ENCODE measurements around the gene ETS2.

Gene ETS2

DNA sequence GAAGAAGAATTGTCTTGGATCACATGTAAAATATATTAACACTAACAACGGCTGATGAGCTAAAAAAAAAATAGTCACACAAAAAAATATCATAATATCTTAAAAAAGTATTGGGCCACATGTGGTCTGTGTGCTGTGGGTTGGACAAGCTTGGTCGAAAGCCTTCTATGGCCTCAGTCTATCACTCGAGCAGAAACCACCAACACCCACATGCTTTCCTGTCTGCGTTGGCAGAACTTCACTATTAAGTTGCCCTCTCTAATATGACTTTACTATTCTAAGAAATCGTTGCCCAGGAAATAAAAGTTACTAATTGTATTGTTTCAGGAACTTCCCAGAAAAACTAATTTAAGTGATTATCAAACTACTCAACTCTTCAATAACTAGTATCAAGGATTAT is 28.2 kb upstream of the ETS2 start:
- DNase-seq (ENCODE audit: low read depth), result no peak

DNA sequence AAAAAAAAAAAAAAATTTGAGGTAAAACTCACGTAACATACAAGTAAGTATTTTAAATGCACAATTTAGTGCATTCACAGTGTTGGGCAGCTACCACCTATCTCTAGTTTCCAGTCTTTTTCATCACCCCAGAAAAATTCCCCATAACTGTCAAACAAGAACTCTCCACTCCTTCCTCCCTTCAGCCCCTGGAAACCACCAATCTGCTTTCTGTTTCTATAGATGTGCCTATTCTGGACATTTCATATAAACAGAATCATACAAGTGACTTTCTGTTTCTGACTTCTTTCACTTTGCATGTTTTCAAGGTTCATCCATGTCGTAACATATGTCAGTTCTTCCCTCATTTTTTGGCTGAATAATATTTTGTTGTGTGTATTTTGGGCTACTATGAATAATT is 24.9 kb upstream of the ETS2 start:
- DNase-seq (ENCODE audit: low read depth), result no peak

GRCh38 chr21:38784458-38785266 is 21.1 kb upstream of the ETS2 start:
- DNase-seq (ENCODE audit: low read depth), result no peak

DNA sequence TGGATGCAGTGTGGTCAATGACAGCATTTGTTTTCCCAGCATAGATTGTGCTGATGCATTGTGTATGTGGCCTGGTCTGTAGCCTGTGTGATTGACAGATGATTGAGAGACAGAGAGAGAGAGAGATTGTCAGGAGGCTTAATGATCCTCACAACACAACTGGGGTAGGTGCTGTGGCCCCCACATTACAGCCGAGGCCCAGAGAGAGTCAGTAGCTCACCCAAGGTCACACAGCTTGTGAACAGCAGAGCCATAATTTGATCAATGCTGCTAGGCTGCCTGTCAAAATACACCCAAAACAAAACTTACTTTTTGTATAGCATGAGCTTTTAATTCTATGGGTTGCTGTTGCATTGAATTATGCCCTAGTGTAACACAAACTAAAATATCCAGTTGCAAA is 20.2 kb upstream of the ETS2 start:
- DNase-seq (ENCODE audit: low read depth), result no peak

DNA sequence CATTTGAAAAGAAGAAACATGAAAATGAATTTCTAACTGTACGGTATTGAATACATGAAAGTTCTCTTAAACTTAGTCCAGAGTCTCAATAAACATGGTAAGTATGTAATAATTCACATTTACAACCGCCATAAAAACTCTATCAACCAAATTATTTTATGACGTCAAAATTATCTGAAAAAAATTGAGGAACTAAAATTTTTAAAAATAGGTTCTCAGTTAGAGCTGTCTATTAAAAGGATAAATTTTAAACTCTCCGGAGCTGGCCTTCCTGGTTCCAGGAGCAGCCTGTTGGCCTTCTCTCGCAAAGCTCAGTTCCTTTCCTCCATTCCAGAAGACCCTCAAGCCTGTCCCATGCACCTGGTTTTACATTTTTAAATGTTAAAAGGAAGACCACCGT is 18.7 kb upstream of the ETS2 start:
- no peak for DNase-seq (ENCODE audit: low read depth)

DNA sequence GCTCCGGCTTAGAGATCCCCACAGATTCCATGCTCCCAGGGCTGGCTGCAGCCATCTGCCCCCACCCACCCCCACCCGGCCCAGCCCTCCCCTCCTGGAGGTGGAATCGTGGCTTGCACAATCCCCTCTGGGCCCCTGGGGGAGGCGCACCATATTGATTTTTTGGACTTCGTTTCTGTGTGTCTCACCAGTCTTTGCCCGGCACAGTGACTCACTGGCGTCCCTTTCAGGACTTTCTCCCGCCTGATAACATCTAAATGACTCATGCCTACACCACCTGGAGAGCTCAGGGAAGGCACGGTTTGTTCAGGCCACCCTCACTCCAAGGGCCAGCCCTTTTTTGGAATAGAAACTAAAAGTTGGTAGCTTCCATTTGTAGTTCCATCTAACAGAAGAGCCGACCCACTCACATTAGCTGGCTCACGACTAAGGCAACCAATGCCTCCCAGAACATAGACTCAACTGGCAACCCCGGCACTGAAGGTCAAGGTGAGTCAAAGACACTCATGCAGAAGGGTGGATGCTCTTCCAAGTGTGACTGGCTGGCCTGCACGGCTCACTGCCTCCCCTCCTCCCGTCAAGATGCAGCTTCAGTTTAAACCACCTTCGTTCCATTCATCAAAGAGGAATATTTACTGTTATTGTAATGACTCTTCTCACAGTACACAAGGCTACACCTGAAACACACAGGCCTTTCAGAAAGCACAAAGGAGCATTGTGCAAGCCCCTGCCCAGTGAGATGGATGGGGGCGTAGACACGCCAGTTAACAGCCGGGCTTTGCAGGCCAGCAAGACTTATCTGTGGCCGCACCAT is 18.1 kb upstream of the ETS2 start:
- DNase-seq (ENCODE audit: low read depth), result no peak

GRCh38 chr21:38788275-38788905 is 17.3 kb upstream of the ETS2 start:
- DNase-seq (ENCODE audit: low read depth), result no peak

DNA sequence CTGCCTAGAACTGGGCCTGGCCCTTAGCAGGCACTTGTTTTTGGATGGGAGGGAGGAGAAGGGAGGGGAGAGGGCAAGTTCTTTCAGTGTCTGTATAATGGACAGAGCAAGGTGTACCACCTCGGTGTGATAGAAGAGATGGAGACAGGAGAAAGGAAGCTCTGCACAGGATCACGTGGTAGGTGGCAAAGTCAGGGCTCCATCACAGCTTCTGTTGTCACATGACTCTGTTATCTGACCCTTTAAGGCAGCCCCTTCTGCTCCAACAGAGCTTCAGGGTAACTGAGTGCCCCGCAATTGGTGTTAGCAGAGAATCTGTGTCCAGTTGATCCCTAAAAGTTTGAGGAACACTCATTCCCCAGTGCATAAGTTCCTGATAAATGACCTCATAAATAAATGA is 16.5 kb upstream of the ETS2 start:
- DNase-seq (ENCODE audit: low read depth), result no peak

- DNase-seq (ENCODE audit: low read depth), result no peak
Observed at GRCh38 chr21:38790059-38790458, 15.7 kb upstream of the ETS2 start.

DNA sequence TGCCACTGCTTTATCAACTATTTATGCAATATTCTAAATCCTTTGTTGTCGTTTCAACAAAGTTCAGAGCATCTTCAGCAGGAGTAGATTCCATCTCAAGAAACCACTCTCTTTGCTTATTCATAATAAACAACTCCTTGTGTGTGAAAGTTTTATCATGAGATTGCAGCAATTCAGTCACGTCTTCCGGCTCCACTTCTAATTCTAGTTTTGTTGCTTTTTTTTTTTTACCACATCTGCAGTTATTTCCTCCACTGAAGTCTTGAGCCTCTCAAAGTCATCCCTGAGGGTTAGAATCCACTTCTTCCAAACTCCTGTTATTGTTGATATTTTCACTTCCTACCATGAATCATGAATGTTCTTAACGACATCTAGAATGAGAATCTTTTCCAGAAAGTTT is 14.8 kb upstream of the ETS2 start:
- no peak for DNase-seq (ENCODE audit: low read depth)

DNA sequence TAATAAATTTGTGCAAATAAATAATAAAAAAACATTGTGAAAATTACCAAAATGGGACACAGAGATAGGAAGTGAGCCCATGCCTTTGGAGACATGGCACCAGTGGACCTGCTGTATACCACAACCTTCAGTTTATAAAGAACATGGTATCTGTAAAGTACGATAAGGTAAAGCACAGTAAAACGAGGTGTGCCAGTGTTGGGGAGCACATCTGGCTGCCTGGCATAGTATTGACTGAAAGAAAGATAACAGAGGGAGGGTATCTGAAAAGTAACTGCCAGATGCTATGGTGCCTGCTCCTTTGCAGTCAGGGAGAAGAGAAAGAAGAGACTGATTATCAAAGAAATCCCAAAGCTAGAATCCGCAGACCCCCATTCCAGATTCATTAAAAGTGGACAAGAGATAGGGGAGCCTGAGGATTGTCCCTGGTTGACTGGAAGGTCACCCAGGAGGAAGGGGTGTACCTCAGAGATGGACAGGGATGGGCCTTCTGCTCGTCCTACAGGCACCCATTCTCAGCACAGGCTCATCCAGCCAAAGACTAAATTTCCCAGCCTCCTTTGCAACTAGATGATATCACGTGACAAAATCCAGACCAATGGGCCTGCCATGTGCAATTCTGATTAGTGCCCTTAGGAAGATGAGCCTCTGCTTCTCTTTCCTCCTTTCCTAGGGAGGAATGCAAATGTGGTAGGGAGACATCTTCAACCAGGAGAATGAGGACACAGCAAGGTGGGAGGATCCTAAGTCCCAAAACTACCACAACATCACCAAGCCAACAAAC is 12.9 kb upstream of the ETS2 start:
- no peak for DNase-seq (ENCODE audit: low read depth)

- DNase-seq (ENCODE audit: low read depth), result no peak
Observed at GRCh38 chr21:38793926-38794713, 11.6 kb upstream of the ETS2 start.

DNA sequence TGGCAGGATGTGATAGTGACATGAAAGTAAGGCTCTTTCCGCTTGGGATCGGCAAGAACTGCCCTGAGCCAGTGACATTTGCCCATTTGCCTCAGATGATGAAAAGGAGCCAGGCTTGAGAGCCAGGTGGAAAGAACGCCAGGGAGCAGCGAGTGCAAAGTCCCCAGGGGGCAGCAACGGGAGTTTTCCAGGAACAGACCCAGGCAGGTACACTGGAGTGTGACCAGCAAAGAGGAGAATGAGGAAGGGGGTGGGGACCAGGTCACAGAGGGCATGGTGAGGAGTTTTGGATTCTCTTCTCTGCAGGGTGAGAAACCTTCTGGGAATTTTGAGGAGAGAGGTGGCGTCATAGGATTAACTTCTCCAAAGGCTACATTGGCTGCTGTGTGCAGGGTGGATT is 10.8 kb upstream of the ETS2 start:
- DNase-seq (ENCODE audit: low read depth), result no peak

- no peak for DNase-seq (ENCODE audit: low read depth)
Observed at GRCh38 chr21:38795475-38795874, 10.3 kb upstream of the ETS2 start.

DNA sequence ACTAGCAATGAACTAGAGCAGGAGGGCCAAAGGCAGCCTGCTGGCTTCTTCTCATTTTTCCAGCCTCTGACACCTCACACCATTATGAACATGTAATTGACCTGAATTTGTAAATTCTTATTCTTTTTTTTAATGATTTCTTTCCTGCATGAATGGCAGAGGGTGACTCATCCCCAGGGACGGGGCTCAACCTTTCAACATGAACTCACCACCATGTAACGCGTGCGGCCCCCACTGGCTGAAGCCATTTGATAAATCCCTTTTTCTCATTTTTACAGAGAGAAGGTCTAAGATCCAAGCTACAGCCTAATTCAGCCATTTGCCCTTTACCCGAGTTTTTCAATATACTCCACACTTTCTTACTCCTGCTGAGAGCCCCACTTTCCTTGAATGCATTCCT is 9.3 kb upstream of the ETS2 start:
- DNase-seq (ENCODE audit: low read depth), result no peak

DNA sequence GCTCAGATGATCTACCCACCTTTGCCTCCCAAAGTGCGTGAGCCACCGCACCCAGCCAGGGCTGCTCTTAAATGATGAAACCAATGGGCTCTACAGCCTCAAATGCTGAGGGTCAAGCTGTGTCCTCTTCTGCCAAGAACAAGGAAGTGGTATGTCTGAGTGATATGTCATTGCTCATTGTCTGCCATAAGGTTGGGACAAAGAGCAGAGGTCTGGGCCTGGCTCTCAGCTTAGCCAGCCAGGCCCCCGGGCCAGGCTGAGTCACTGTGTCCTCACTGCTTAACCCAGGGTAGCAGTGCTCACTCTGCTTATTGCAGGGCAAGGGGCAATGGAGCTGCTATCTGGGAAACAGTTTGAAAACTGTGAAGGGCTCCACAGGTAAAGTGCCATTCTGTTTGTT is 8.3 kb upstream of the ETS2 start:
- no peak for DNase-seq (ENCODE audit: low read depth)

DNA sequence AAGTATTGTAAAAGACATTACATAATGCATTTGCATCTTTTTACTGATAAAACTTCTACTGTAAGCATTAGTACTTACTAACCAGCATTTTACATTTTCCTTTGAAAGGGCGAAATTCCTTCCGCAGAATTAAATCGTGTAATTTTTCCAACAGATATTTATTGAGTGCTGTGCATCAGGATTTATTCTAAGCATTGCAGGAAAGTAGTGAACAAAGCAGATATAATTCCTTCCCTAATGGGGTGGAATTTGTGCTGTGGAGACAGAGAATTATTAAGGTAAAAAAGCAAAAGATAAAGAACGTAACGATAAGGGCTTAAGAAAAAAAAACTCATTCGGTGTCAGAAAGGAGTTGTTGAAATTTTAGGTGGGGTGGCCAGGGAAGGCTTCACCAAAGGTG is 7.6 kb upstream of the ETS2 start:
- no peak for DNase-seq (ENCODE audit: low read depth)

DNA sequence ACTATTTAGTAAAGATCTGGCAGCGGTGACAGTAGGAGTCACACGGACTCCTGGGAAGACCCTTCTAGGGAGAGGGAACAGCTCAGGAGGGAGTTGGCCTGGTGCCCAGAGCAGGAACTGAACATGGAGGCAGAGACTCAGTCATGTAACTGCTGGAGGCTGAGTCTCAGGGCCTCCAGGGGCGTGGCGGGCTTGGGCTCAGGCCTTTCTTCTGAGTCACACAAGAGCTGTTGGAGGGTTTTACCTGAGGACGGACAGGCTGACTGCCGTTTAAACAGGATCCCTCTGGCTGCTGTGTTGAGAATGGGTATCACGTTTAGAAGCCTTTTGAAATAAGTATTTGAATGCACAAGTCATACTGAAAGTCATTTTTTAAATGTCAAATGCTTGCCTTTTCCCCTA is 7.2 kb upstream of the ETS2 start:
- no peak for DNase-seq (ENCODE audit: low read depth)

- DNase-seq (ENCODE audit: low read depth), result no peak
Observed at GRCh38 chr21:38800046-38800758, 5.5 kb upstream of the ETS2 start.

GRCh38 chr21:38800924-38801744 is 4.6 kb upstream of the ETS2 start:
- DNase-seq (ENCODE audit: low read depth), result no peak

Data from fibroblast of the conjunctiva (primary cell).